GM20431 (cell line): ENCODE measurements around the gene ZNF606.

Experiments used
- in situ Hi-C: fragments of 300-500 bp; cut with MseI, MboI; formaldehyde crosslinking; loops from one replicate; pipeline ENCODE4 v1.15.0; 2020; ENCODE audit warnings: low sequenced_read_pairs; ENCODE audit not compliant: unreplicated experiment

ZNF606 gene

DNA sequence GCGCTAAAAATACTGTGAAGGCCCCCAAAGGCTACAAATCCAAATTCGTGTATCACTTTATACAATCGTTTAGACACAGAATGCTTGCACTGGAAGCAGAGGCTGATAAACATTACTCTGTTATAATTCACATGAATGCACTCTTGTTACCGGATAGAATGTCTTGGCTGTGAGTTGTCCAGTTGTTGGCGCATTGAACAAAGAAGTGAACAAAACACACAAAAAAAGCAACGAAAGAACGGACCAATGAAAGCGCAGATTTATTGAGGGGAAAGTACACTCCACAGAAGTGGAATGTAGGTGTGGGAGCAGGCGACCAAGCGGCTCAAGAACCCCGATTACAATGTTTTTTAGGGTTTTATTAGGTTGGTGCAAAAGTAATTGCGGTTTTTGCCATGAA is 66.9 kb downstream of the ZNF606 start:
- in situ Hi-C loops: no loop called here

DNA sequence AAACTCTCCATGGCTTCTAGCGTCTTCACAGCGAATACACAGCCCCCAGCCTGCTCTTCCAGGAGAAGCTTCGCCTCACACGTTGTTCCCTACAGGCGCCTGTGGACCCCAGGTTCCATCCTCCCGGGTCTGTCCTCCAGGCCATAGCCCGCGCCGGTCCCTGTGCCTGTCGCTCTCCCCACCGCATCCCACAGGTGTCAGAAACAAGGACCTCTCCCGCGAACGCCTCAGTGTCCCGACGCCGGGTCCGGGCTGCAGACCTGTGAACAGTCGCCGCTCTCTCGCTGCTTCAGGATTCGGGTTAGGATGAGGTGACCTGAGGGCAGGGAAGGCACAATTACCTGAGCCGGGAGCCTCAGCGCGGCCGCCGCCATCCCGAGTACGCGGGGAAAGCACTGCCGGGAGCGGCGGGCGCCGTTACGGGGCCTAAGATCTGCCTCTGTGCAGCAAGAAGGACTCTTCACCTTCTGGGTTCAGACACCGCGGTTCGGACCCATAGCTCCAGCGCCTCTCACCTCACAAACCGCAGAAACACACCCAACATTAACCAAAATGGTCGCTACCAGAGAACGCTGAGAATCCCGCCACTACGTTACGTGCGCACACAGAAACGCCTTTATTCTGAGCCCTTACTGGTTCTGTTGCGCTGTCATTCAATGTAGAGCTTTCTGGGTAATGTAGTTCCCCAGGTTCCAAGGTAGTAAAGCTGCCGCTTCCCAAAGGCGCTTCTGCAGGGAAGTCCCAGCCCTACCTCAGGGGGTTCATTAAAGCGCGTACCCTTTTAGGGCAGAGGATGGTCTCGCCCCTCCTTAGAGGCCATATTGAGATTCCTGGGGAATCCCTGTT is 67.6 kb downstream of the ZNF606 start, which contains the start of gene ZNF418:
TSS of gene ZNF418 (minus strand) at position 583 of the 846 bp plus-strand sequence. CDS start 1,580 bp downstream, outside the sequence.
- in situ Hi-C loops: no loop called here

DNA sequence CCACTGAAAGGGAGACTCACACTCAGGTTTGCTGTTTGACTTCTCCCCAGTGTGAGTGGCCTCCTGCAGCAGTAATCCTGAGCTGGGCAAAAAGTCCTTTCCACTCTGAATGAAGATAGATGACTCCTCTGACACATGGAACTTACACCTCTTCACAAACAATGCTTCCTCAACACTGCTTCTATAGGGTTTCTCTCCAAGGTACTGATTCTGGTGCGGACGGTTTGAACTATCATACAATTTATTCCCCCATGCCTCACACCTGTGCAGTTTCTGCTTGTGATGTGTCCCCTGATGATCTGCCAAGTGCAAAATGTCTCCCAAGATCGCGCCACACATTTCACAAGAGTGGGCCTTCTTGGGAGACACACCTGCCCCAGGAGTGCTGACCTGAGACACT is 75.0 kb downstream of the ZNF606 start:
- in situ Hi-C loops: no loop called here
